HCT116 (cell line): Measurements from ENCODE around the gene OBSL1. TPM values are rescaled to one million over a fixed set of nuclear protein-coding genes. Genes with fewer than 3 reads are reported as not detected.

Experiments
- ATAC-seq: fragments of 200-7000 bp; cut with Tn5 transposase; 2 replicates; pipeline ENCODE4 v1.9.1; 2020; ENCODE audit warnings: mild to moderate bottlenecking, moderate library complexity
- BruUV-seq: library from RNA; stranded (reverse); fragments of 400-500 nt; replicated peaks from 2 replicates; lab custom pipeline; 2021; lab: Mats Ljungman, UMichigan
- CTCF ChIA-PET: fragments of 300-600 bp; sonication (Branson Sonifier 250); formaldehyde crosslinking; loops from one replicate; lab custom pipeline; 2021; ENCODE audit warnings: antibody characterized with exemption; lab: Charles Lee
- POLR2A ChIA-PET: fragments of 300-600, 350-600 bp; sonication (Branson Sonifier 250); formaldehyde crosslinking; loops from one replicate; lab custom pipeline; 2021; ENCODE audit warnings: antibody characterized with exemption; lab: Charles Lee
- RAD21 ChIA-PET, 2 experiments: fragments of 300-600 bp; sonication (Branson Sonifier 250); formaldehyde crosslinking; loops; one replicate each; lab custom pipeline; 2023; ENCODE audit warnings: low total read pairs in 2 of 2; ENCODE audit not compliant: uncharacterized antibody in 2 of 2, unreplicated experiment in 2 of 2, low non-redundant PET in 1 of 2; lab: Charles Lee
- DNase-seq: peaks from one replicate; pipeline ENCODE4 v3.0.0-alpha.2; 2010; ENCODE audit warnings: low read depth, low spot score
- H2AFZ ChIP-seq: fragments of 200-600 bp; shearing (Covaris generic), sonication (generic); 2 replicates; pipeline ENCODE4 v1.6.1; 2017; ENCODE audit warnings: low read depth, mixed run types, mixed read lengths, antibody characterized with exemption, low read length; ENCODE audit not compliant: poor library complexity, severe bottlenecking
- H3K27ac ChIP-seq: 2 replicates; pipeline ENCODE4 v1.5.1; 2012; ENCODE audit warnings: low read depth, low read length
- H3K27me3 ChIP-seq: fragments of 200-600 bp; sonication (generic); 2 replicates; pipeline ENCODE4 v1.6.1; 2016; ENCODE audit warnings: mixed run types, low read length, mixed read lengths; ENCODE audit not compliant: insufficient read depth
- H3K36me3 ChIP-seq, 2 experiments: fragments of 200-500 bp in 1 of 2; fragments of 200-600 bp in 1 of 2; sonication (Bioruptor generic) in 1 of 2; sonication (generic) in 1 of 2; 2 replicates each; pipeline versions ENCODE4 v1.5.1 to v1.6.1; 2014 to 2016; ENCODE audit warnings: low read length in 2 of 2, inconsistent platforms in 1 of 2, mixed read lengths in 1 of 2, mixed run types in 1 of 2; ENCODE audit not compliant: insufficient read depth in 2 of 2, control insufficient read depth in 1 of 2
- H3K4me1 ChIP-seq, 2 experiments: fragments of 200-600 bp in 1 of 2; sonication (generic) in 1 of 2; 2 replicates each; pipeline versions ENCODE4 v1.5.1 to v1.6.1; 2012 to 2017; ENCODE audit warnings: low read length in 2 of 2, inconsistent platforms in 1 of 2, mild to moderate bottlenecking in 1 of 2, mixed read lengths in 1 of 2, mixed run types in 1 of 2, moderate library complexity in 1 of 2; ENCODE audit not compliant: insufficient read depth in 2 of 2, control insufficient read depth in 1 of 2
- H3K4me2 ChIP-seq: fragments of 200-600 bp; sonication (generic); 2 replicates; pipeline ENCODE4 v1.6.1; 2017; ENCODE audit warnings: mixed run types, low read length, mixed read lengths
- H3K4me3 ChIP-seq, 2 experiments: fragments of 200-600 bp in 1 of 2; sonication (generic) in 1 of 2; replicated peaks in 1 of 2; 2 replicates each; pipeline ENCODE4 v1.5.1; 2011 to 2016; ENCODE audit warnings: low read length in 2 of 2, control low read depth in 1 of 2, low read depth in 1 of 2, mild to moderate bottlenecking in 1 of 2, mixed read lengths in 1 of 2, mixed run types in 1 of 2
- H3K79me2 ChIP-seq: fragments of 200-600 bp; sonication (generic); 2 replicates; pipeline ENCODE4 v1.6.1; 2017; ENCODE audit warnings: mild to moderate bottlenecking, mixed run types, low read length, moderate library complexity, mixed read lengths; ENCODE audit not compliant: insufficient read depth
- H3K9ac ChIP-seq: fragments of 200-600 bp; sonication (generic); 2 replicates; pipeline ENCODE4 v1.6.1; 2016; ENCODE audit warnings: low read length, mixed read lengths
- H3K9me2 ChIP-seq: fragments of 200-600 bp; sonication (generic), shearing (Covaris generic); 2 replicates; pipeline ENCODE4 v1.6.1; 2017; ENCODE audit warnings: mixed run types, mild to moderate bottlenecking, moderate library complexity; ENCODE audit not compliant: insufficient read depth
- H3K9me3 ChIP-seq, 2 experiments: fragments of 200-500 bp in 1 of 2; fragments of 200-600 bp in 1 of 2; sonication (Bioruptor generic) in 1 of 2; sonication (generic) in 1 of 2; 2 replicates each; pipeline ENCODE4 v1.6.1; 2014 to 2017; ENCODE audit warnings: low read length in 2 of 2, mixed read lengths in 2 of 2, inconsistent platforms in 1 of 2, low read depth in 1 of 2, mild to moderate bottlenecking in 1 of 2, mixed run types in 1 of 2, moderate library complexity in 1 of 2; ENCODE audit not compliant: control insufficient read depth in 1 of 2, insufficient read depth in 1 of 2
- H4K20me1 ChIP-seq: fragments of 200-600 bp; sonication (generic), shearing (Covaris generic); 2 replicates; pipeline ENCODE4 v1.6.1; 2017; ENCODE audit warnings: mixed run types, mild to moderate bottlenecking, moderate library complexity; ENCODE audit not compliant: insufficient read depth
- CTCF ChIP-seq, 3 experiments: fragments of 200-600 bp in 1 of 3; sonication (generic) in 1 of 3; IDR thresholded peaks in 2 of 3; conservative IDR thresholded peaks in 1 of 3; 2 replicates each; pipeline ENCODE4 v1.5.1; 2012 to 2017; ENCODE audit warnings: low read depth in 2 of 3, low read length in 2 of 3, antibody characterized with exemption in 1 of 3, borderline replicate concordance in 1 of 3, control low read depth in 1 of 3, mild to moderate bottlenecking in 1 of 3, mixed read lengths in 1 of 3, mixed run types in 1 of 3, moderate library complexity in 1 of 3; ENCODE audit not compliant: insufficient read depth in 1 of 3
- EZH2phosphoT487 ChIP-seq: fragments of 200-600 bp; IDR thresholded peaks from 2 replicates; pipeline ENCODE4 v1.6.1; 2018; ENCODE audit warnings: antibody characterized with exemption, borderline replicate concordance
- JUND ChIP-seq: IDR thresholded peaks from 2 replicates; pipeline ENCODE4 v1.6.1; 2012
- ZBTB33 ChIP-seq: IDR thresholded peaks from 2 replicates; pipeline ENCODE4 v1.6.1; 2011; ENCODE audit warnings: mild to moderate bottlenecking, low read length, moderate library complexity; ENCODE audit not compliant: insufficient replicate concordance; ENCODE audit errors: extremely low read depth
- intact Hi-C: fragments of 100-400 bp; cut with micrococcal nuclease; formaldehyde crosslinking; loops from 2 replicates; pipeline ENCODE4 v1.10.0; 2022
- total RNA-seq: library from RNA; stranded (reverse); gene quantifications from one replicate; pipeline ENCODE4 v1.2.1, GENCODE V29; 2021; ENCODE audit not compliant: unreplicated experiment

The OBSL1 gene
- total RNA-seq, 1 experiment from 2014 or later = 45.2 TPM

- TF ChIP-seq JUND (no peak), ZBTB33 (no peak), CTCF (IDR thresholded peaks at IDR 0.05 in 2 of 3, conservative IDR thresholded peaks at IDR 0.05 in 1 of 3; ENCODE audit: borderline replicate concordance in 1 of 3, insufficient read depth in 1 of 3, low read depth in 2 of 3, low read length in 2 of 3) (no peak), EZH2phosphoT487 (no peak)
- Histone ChIP-seq H3K9me3 (no peaks in the 10 kb centered on the region), H3K4me3 (no peak overlapping the region), H2AFZ (no peak overlapping the region), H3K9me2 (no peaks in the 10 kb centered on the region), H3K4me1 (no peaks in the 10 kb centered on the region), H3K9ac (no peak overlapping the region), H3K27ac (no peak overlapping the region), H3K79me2 (no peaks in the 10 kb centered on the region), H3K27me3 (no peaks in the 10 kb centered on the region), H3K36me3 (no peaks in the 10 kb centered on the region), H4K20me1 (no peaks in the 10 kb centered on the region), H3K4me2 (no peak overlapping the region)
- DNase-seq = no peak
- BruUV-seq = no TSS peak
- ChIA-PET POLR2A (no interaction called here), RAD21 (no interaction called here), CTCF (no interaction called here)
- ATAC-seq = no peak
- intact Hi-C loops = no loop called here
These were observed 5.4 kb upstream of the OBSL1 start for GRCh38 chr2:219576505-219577388.
